GM12891 (cell line): ENCODE measurements around the gene SCN4B.

Experiments used
- PAX5 ChIP-seq: IDR thresholded peaks from 2 replicates; pipeline ENCODE4 v1.6.1; 2011; ENCODE audit warnings: low read length, moderate library complexity, mild to moderate bottlenecking; ENCODE audit not compliant: insufficient read depth, severe bottlenecking
- POLR2A ChIP-seq: IDR thresholded peaks from 2 replicates; pipeline ENCODE4 v1.6.1; 2011; ENCODE audit warnings: low read depth, low read length, control low read depth
- POLR2AphosphoS5 ChIP-seq: IDR thresholded peaks from 2 replicates; pipeline ENCODE4 v1.6.1; 2011; ENCODE audit warnings: low read depth, low read length, control low read depth
- POU2F2 ChIP-seq: IDR thresholded peaks from 2 replicates; pipeline ENCODE4 v1.6.1; 2011; ENCODE audit warnings: low read depth, mild to moderate bottlenecking, control low read depth, low read length, moderate library complexity
- SPI1 ChIP-seq: IDR thresholded peaks from 2 replicates; pipeline ENCODE4 v1.6.1; 2011; ENCODE audit warnings: low read depth, low read length, control low read depth
- TAF1 ChIP-seq: IDR thresholded peaks from 2 replicates; pipeline ENCODE4 v1.6.1; 2011; ENCODE audit warnings: low read depth, low read length, control low read depth

DNA sequence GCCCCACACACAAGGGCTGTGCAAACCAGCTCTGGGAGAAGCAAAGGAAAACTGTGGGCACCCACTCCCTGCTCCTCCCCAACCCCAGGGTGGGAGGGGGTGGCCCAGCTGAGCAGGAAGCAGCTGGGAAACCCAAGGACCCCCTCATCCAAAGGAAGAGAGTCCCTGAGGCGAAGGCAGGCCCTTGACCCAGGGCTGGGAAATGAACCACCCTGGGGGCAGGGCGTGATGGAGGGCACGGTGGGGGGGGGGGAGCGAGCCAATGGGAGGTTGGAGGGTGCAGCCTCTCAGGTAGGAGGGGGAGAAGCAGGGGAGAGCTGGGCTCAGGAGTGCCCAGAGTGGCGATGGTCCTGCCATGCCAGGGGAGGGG is 16.8 kb downstream of the SCN4B start:
- TF ChIP-seq POLR2A (no peak), POLR2AphosphoS5 (no peak), TAF1 (no peak), POU2F2 (no peak), SPI1 (no peak), PAX5 (no peak)
